DND-41 (cell line): Measurements from ENCODE around the gene ENTPD3.

Experiments used
- EZH2 ChIP-seq: IDR thresholded peaks from 3 replicates; pipeline ENCODE4 v1.6.1; 2012; ENCODE audit warnings: borderline replicate concordance, low read depth, mild to moderate bottlenecking, moderate library complexity, low read length, inconsistent platforms; ENCODE audit not compliant: severe bottlenecking
- TF ChIP-seq, protein P1 (sequence below): IDR thresholded peaks from 2 replicates; pipeline ENCODE4 v1.5.1; 2012; ENCODE audit warnings: borderline replicate concordance, low read length, moderate library complexity, mild to moderate bottlenecking; ENCODE audit not compliant: poor library complexity, severe bottlenecking; ENCODE audit errors: extremely low read depth

DNA sequence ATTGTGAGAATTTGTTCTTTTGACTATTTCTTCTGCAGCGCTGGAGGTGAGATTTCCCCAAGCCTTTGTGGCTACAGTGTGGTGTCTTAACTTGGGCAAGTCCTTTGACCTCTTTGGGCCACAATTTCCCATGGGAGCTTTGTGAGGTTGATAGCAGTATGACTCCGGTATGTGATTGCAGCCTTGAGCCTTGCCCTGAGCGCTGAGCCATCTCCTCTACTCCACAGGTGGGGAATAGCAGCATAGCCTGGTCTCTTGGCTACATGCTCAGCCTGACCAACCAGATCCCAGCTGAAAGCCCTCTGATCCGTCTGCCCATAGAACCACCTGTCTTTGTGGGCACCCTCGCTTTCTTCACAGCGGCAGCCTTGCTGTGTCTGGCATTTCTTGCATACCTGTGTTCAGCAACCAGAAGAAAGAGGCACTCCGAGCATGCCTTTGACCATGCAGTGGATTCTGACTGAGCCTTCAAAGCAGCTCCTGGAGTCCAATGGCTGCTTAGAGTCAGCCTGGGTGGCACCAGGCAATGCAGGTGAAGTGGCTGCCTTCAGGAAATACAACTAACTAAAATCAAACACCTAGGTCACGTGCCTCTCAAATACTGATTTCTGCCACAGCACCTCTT is 40.2 kb downstream of the ENTPD3 start:
- TF ChIP-seq, protein P1, sequence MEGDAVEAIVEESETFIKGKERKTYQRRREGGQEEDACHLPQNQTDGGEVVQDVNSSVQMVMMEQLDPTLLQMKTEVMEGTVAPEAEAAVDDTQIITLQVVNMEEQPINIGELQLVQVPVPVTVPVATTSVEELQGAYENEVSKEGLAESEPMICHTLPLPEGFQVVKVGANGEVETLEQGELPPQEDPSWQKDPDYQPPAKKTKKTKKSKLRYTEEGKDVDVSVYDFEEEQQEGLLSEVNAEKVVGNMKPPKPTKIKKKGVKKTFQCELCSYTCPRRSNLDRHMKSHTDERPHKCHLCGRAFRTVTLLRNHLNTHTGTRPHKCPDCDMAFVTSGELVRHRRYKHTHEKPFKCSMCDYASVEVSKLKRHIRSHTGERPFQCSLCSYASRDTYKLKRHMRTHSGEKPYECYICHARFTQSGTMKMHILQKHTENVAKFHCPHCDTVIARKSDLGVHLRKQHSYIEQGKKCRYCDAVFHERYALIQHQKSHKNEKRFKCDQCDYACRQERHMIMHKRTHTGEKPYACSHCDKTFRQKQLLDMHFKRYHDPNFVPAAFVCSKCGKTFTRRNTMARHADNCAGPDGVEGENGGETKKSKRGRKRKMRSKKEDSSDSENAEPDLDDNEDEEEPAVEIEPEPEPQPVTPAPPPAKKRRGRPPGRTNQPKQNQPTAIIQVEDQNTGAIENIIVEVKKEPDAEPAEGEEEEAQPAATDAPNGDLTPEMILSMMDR, result no peak
- TF ChIP-seq EZH2, result no peak
